ENCODE data around the gene SDK1. TPM values are rescaled to one million over a fixed set of nuclear protein-coding genes. Genes with fewer than 3 reads are reported as not detected.

Gene SDK1
- total and polyA plus RNA-seq, 2 of the 8 experiments (the other 6 are each of a cell fraction or from before 2014, with no cell fraction given), result 3.3 to 7.2 TPM

GRCh38 chr7:4066626-4067475 is 765.8 kb downstream of the SDK1 start:
- H3K79me2 ChIP-seq (ENCODE audit: control insufficient read depth in 1 of 2, insufficient read depth in 2 of 2, low read length in 2 of 2), result no peaks in the 10 kb centered on the region
- no peaks in the 10 kb centered on the region for H3K27me3 ChIP-seq (replicated peaks in 1 of 4; ENCODE audit: control insufficient read depth in 3 of 4, extremely low read depth in 1 of 4, insufficient read depth in 3 of 4, low read length in 3 of 4)
- no peak overlapping the region for H2BK15ac ChIP-seq (ENCODE audit: low read length)
- no peak overlapping the region for H3K4me3 ChIP-seq (ENCODE audit: extremely low read depth in 1 of 4, insufficient read depth in 2 of 4, low read depth in 3 of 4, low read length in 4 of 4)
- no peak overlapping the region for H3K4ac ChIP-seq (replicated peaks; ENCODE audit: insufficient read length, low read depth, low read length)
- no peak overlapping the region for H2AFZ ChIP-seq (ENCODE audit: low read length)
- H3K4me1 ChIP-seq (replicated peaks in 1 of 4; ENCODE audit: control insufficient read depth in 3 of 4, insufficient read depth in 4 of 4, low read length in 3 of 4), result no peaks in the 10 kb centered on the region; a peak in 1 of 7 replicates
- 0 out of 2 replicates have a peak overlapping the region, but pooled peaks have one; percentile 53 for H2AK5ac ChIP-seq (ENCODE audit: low read depth, low read length)
- H3K4me2 ChIP-seq (ENCODE audit: insufficient read depth in 1 of 2, low read depth in 2 of 2, low read length in 2 of 2), result no peak overlapping the region
- no peak overlapping the region for H2BK5ac ChIP-seq (ENCODE audit: low read depth, low read length)
- no peak overlapping the region for H4K91ac ChIP-seq (replicated peaks; ENCODE audit: insufficient read length, low read length)
- no peak overlapping the region for H3K14ac ChIP-seq (ENCODE audit: insufficient read length)
- H3K56ac ChIP-seq (replicated peaks; ENCODE audit: insufficient read length, low read depth, low read length), result no peak overlapping the region
- no peaks in the 10 kb centered on the region for H3K79me1 ChIP-seq (ENCODE audit: low read depth, low read length)
- H3K23ac ChIP-seq (ENCODE audit: insufficient read length), result no peak overlapping the region
- peak in 1 of 2 experiments; percentile 44 for DNase-seq (ENCODE audit: low read depth in 1 of 2, low spot score in 2 of 2)
- no peak for FAIRE-seq
- H2BK12ac ChIP-seq (ENCODE audit: low read depth, low read length), result peak overlapping the region; percentile 87; the same call in 1 of the 2 replicates
- H3K27ac ChIP-seq (ENCODE audit: low read depth, low read length), result no peak overlapping the region
- no peaks in the 10 kb centered on the region for H3K36me3 ChIP-seq (ENCODE audit: control insufficient read depth in 2 of 4, insufficient read depth in 4 of 4, low read length in 3 of 4)
- no peak overlapping the region for H3K9ac ChIP-seq (replicated peaks in 1 of 4; ENCODE audit: extremely low read depth in 1 of 4, low read depth in 3 of 4, low read length in 3 of 4)
- 0 out of 2 replicates have a peak overlapping the region, but pooled peaks have one; percentile 75 for H2BK20ac ChIP-seq (ENCODE audit: low read length)
- no peaks in the 10 kb centered on the region for H3K9me3 ChIP-seq (ENCODE audit: insufficient read depth in 2 of 2, low read depth in 1 of 2, low read length in 1 of 2)
- 84% methylated on average over 19 of the region's 21 CpGs; no CpG with 5 or more reads in 1 of the 2 experiments for WGBS, 2 experiments (ENCODE audit: extremely low coverage in 1 of 2, insufficient coverage in 1 of 2, insufficient read length in 1 of 2, insufficient replicate concordance in 2 of 2, low coverage in 1 of 2, low lambda C conversion rate in 2 of 2, missing lambda C conversion rate in 1 of 2)
- ChIA-PET POLR2A (ENCODE audit: partially characterized antibody) (interaction anchor here (0.6 kb wide), 1 partner anchor 114 kb away, joined by 3 read pairs; no protein-coding TSS in a partner anchor), CTCF (ENCODE audit: partially characterized antibody) (no interaction called here)
- H2BK120ac ChIP-seq (replicated peaks; ENCODE audit: low read depth, low read length), result no peak overlapping the region
- no peak overlapping the region for H4K8ac ChIP-seq (ENCODE audit: extremely low read depth, insufficient read depth, low read length)
- no peak overlapping the region for H4K5ac ChIP-seq (ENCODE audit: insufficient read length, low read depth, low read length)
- no peak overlapping the region for H3K18ac ChIP-seq (ENCODE audit: extremely low read depth, low read length)
- no peaks in the 10 kb centered on the region for H4K20me1 ChIP-seq (replicated peaks in 1 of 2; ENCODE audit: control insufficient read depth in 1 of 2, insufficient read depth in 2 of 2, low read length in 2 of 2)
- no peaks in the 10 kb centered on the region for H3K23me2 ChIP-seq (ENCODE audit: low read depth, low read length)
- TF ChIP-seq NRF1 (IDR thresholded peaks at IDR 0.05; ENCODE audit: low read depth, low read length), result no peak
- TF ChIP-seq CEBPB (IDR thresholded peaks at IDR 0.05; ENCODE audit: low read depth, low read length), result no peak
- no peak for TF ChIP-seq RNF2 (IDR thresholded peaks at IDR 0.05; ENCODE audit: borderline replicate concordance, low read depth, low read length, missing control alignments, poor library complexity, severe bottlenecking)
- TF ChIP-seq BCL11A (IDR thresholded peaks at IDR 0.05; ENCODE audit: low read depth in 2 of 2, low read length in 2 of 2), result no peak
- TF ChIP-seq, protein P1, sequence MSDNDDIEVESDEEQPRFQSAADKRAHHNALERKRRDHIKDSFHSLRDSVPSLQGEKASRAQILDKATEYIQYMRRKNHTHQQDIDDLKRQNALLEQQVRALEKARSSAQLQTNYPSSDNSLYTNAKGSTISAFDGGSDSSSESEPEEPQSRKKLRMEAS (IDR thresholded peaks at IDR 0.05), result no peak
- TF ChIP-seq POLR2A (IDR thresholded peaks at IDR 0.05; ENCODE audit: control extremely low read depth in 1 of 2, low read depth in 2 of 2, low read length in 2 of 2), result no peak
- TF ChIP-seq POU5F1 (IDR thresholded peaks at IDR 0.05; ENCODE audit: low read depth, low read length), result no peak
- no peak for TF ChIP-seq HDAC2 (IDR thresholded peaks at IDR 0.05; ENCODE audit: borderline replicate concordance in 1 of 2, low read depth in 2 of 2, low read length in 2 of 2)
- TF ChIP-seq SRF (IDR thresholded peaks at IDR 0.05; ENCODE audit: low read depth, low read length), result no peak
- TF ChIP-seq ASH2L (IDR thresholded peaks at IDR 0.05; ENCODE audit: low read length), result no peak
- TF ChIP-seq TBP (IDR thresholded peaks at IDR 0.05; ENCODE audit: low read depth, low read length), result no peak
- no peak for TF ChIP-seq YY1 (IDR thresholded peaks at IDR 0.05; ENCODE audit: low read depth, low read length)
- TF ChIP-seq SIX5 (IDR thresholded peaks at IDR 0.05; ENCODE audit: low read depth, low read length), result no peak
